Upper lobe of left lung (tissue), 4 donors: ENCODE data around the gene STEAP1B.

Source experiments
- CTCF ChIP-seq, 6 experiments: fragments of 450-650 bp in 4 of 6; fragments of 200-600 bp in 2 of 6; sonication (generic) in 2 of 6; IDR thresholded peaks; one replicate each; pipeline ENCODE4 v1.5.1; 2016 to 2019; ENCODE audit warnings: antibody characterized with exemption in 6 of 6
- EP300 ChIP-seq, 4 donors: sonication (generic); formaldehyde crosslinking; IDR thresholded peaks; one replicate each; pipeline ENCODE4 v1.5.1; 2017; ENCODE audit warnings: antibody characterized with exemption in 4 of 4, control low read depth in 2 of 4

GRCh38 chr7:22371878-22372277, 128.1 kb downstream of the STEAP1B start:
- TF ChIP-seq CTCF (IDR thresholded peaks at IDR 0.05): no peak
- TF ChIP-seq EP300 (IDR thresholded peaks at IDR 0.05): no peak
